GM21576 (cell line): ENCODE measurements around the gene FHIP1A.

Source experiments
- ATAC-seq: cut with Tn5 transposase; IDR thresholded peaks from one replicate; pipeline ENCODE4 v1.9.1; 2021; ENCODE audit warnings: mild to moderate bottlenecking, moderate library complexity; ENCODE audit not compliant: unreplicated experiment

The FHIP1A gene

GRCh38 chr4:151454513-151454912, 45.5 kb downstream of the FHIP1A start:
- no peak for ATAC-seq

- no peak for ATAC-seq
Measured at GRCh38 chr4:151455212-151455611, 46.2 kb downstream of the FHIP1A start.

GRCh38 chr4:151458148-151458547, 49.2 kb downstream of the FHIP1A start:
- ATAC-seq: no peak
